HG03135 (cell line): ENCODE results near the gene BACE1.
"Not testable (repeated sequence)": the region's sequence is repeated elsewhere in the genome, so short reads cannot be mapped to it uniquely, and the experiment has no call there.

ENCODE experiments used
- ATAC-seq: cut with Tn5 transposase; IDR thresholded peaks from one replicate; pipeline ENCODE4 v1.9.1; 2021; ENCODE audit warnings: mild to moderate bottlenecking, moderate library complexity; ENCODE audit not compliant: unreplicated experiment

BACE1 gene

GRCh38 chr11:117316197-117316961, at the start of gene BACE1:
BACE1 (minus strand) TSS chr11:117316256; CDS start chr11:117315795, 461 bp downstream.
- no peak for ATAC-seq

GRCh38 chr11:117361432-117361831, 45.4 kb upstream of the BACE1 start:
- ATAC-seq = no peak

GRCh38 chr11:117356126-117356890, 40.3 kb upstream of the BACE1 start:
- no peak for ATAC-seq

- no peak for ATAC-seq
These were observed 38.5 kb upstream of the BACE1 start for GRCh38 chr11:117354550-117354949.

- ATAC-seq = no peak
These were observed 29.0 kb upstream of the BACE1 start for GRCh38 chr11:117345039-117345438.

- no peak for ATAC-seq
These were observed 21.0 kb upstream of the BACE1 start for GRCh38 chr11:117337076-117337475.

- no peak for ATAC-seq
These were observed 19.3 kb upstream of the BACE1 start for GRCh38 chr11:117335399-117335798.

GRCh38 chr11:117334896-117335295, 18.8 kb upstream of the BACE1 start:
- ATAC-seq = no peak

GRCh38 chr11:117333917-117334316, 17.9 kb upstream of the BACE1 start:
- ATAC-seq = no peak

GRCh38 chr11:117332843-117333242, 16.8 kb upstream of the BACE1 start:
- no peak for ATAC-seq

GRCh38 chr11:117328375-117329010, 12.4 kb upstream of the BACE1 start:
- peak; percentile 4 for ATAC-seq

GRCh38 chr11:117327567-117328374, 11.7 kb upstream of the BACE1 start, which contains the start of gene CEP164:
CEP164 (plus strand) TSS chr11:117327854; CDS start chr11:117338587, 10,733 bp downstream.
- ATAC-seq = peak; percentile 97

- not testable (repeated sequence) for ATAC-seq
These were observed 11.2 kb upstream of the BACE1 start for GRCh38 chr11:117327255-117327566.

- ATAC-seq = no peak
These were observed 3.3 kb upstream of the BACE1 start for GRCh38 chr11:117319214-117319840.

- ATAC-seq = no peak
These were observed 2.7 kb upstream of the BACE1 start for GRCh38 chr11:117318738-117319137.

- no peak for ATAC-seq
These were observed 515 bp downstream of the BACE1 start for GRCh38 chr11:117315285-117316196.

- ATAC-seq = no peak
These were observed 1.2 kb downstream of the BACE1 start for GRCh38 chr11:117314840-117315239.

GRCh38 chr11:117313828-117314768, 2.0 kb downstream of the BACE1 start:
- ATAC-seq = no peak
